ENCODE results near the gene HEXIM2.

DNA sequence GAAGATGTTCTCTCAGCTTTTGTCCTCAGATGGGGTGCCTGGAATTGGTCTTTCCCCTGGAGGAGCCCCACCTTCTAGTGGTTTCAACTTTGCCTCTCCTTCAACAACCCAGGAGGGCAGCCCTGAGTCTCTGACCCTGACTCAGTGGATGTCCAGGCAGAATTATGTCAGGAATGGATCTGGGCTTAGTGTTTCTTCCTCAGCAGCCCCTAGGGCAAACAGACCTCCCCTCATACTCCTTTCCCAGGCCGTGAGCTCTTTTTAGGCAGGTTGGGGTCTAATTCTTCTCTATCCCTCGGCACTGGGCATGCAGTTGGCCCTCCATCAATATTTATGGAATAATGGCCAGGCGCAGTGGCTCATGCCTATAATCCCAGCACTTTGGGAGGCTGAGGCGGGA is 39.8 kb downstream of the HEXIM2 start:
- TF ChIP-seq, protein P1, sequence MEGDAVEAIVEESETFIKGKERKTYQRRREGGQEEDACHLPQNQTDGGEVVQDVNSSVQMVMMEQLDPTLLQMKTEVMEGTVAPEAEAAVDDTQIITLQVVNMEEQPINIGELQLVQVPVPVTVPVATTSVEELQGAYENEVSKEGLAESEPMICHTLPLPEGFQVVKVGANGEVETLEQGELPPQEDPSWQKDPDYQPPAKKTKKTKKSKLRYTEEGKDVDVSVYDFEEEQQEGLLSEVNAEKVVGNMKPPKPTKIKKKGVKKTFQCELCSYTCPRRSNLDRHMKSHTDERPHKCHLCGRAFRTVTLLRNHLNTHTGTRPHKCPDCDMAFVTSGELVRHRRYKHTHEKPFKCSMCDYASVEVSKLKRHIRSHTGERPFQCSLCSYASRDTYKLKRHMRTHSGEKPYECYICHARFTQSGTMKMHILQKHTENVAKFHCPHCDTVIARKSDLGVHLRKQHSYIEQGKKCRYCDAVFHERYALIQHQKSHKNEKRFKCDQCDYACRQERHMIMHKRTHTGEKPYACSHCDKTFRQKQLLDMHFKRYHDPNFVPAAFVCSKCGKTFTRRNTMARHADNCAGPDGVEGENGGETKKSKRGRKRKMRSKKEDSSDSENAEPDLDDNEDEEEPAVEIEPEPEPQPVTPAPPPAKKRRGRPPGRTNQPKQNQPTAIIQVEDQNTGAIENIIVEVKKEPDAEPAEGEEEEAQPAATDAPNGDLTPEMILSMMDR (IDR thresholded peaks at IDR 0.05) = no peak
- no peak for TF ChIP-seq POLR2A (IDR thresholded peaks at IDR 0.05)

All from heart left ventricle (tissue), 13 donors.